ENCODE data around the gene SEMA4D.

GRCh38 chr9:89537166-89537565 lies 39.3 kb upstream of the SEMA4D start:
- TF ChIP-seq CTCF (IDR thresholded peaks at IDR 0.05; ENCODE audit: insufficient read depth, low read length) (no peak), POLR2AphosphoS5 (IDR thresholded peaks at IDR 0.05; ENCODE audit: low read depth) (no peak), REST (IDR thresholded peaks at IDR 0.05; ENCODE audit: insufficient replicate concordance, low read depth) (no peak), GABPA (IDR thresholded peaks at IDR 0.05; ENCODE audit: low read depth) (no peak)

All from HL-60 (cell line).